Psoas muscle (tissue), 8 donors: ENCODE results near the gene CCDC7. TPM values are rescaled to one million over a fixed set of nuclear protein-coding genes. Genes with fewer than 3 reads are reported as not detected.
"Not testable (repeated sequence)": the region's sequence is repeated elsewhere in the genome, so short reads cannot be mapped to it uniquely, and the experiment has no call there.

ENCODE experiments used
- ATAC-seq, 4 donors: fragments of 200-7000 bp; cut with Tn5 transposase; one replicate each; pipeline ENCODE4 v1.9.1; 2020; ENCODE audit warnings: moderate library complexity in 3 of 4, mild to moderate bottlenecking in 2 of 4
- DNase-seq, 2 donors: peaks; one replicate each; pipeline ENCODE4 v3.0.0-alpha.2; 2020
- H3K27ac ChIP-seq: fragments of 200-600 bp; one replicate; pipeline ENCODE4 v1.8.0; 2022
- H3K27me3 ChIP-seq, 3 donors: fragments of 200-600 bp in 1 of 3; one replicate each; pipeline versions ENCODE4 v1.6.1 to v1.8.0; 2013 to 2022; ENCODE audit warnings: low read length in 2 of 3, mild to moderate bottlenecking in 2 of 3, moderate library complexity in 1 of 3; ENCODE audit not compliant: insufficient read depth in 3 of 3
- H3K36me3 ChIP-seq, 2 donors: fragments of 200-600 bp in 1 of 2; one replicate each; pipeline versions ENCODE4 v1.6.1 to v1.8.0; 2013 to 2022; ENCODE audit warnings: low read depth in 1 of 2, mild to moderate bottlenecking in 1 of 2, moderate library complexity in 1 of 2; ENCODE audit not compliant: insufficient read depth in 1 of 2
- H3K4me1 ChIP-seq: fragments of 200-600 bp; one replicate; pipeline ENCODE4 v1.8.0; 2022
- H3K4me3 ChIP-seq: fragments of 200-600 bp; one replicate; pipeline ENCODE4 v1.8.0; 2022; ENCODE audit warnings: mild to moderate bottlenecking
- H3K9me3 ChIP-seq: fragments of 200-600 bp; one replicate; pipeline ENCODE4 v1.8.0; 2022
- WGBS, 3 donors: extraction: QIAGEN DNeasy Blood & Tissue Kit; methylation state at CpG; one replicate each; pipeline versions ENCODE4 v1.1.6 to v1.1.7; 2013; 5-methylcytosine and 5-hydroxymethylcytosine counted together
- intact Hi-C, 2 donors: fragments of 100-400 bp; cut with DNase I; formaldehyde crosslinking; loops; one replicate each; pipeline versions ENCODE4 v1.11.0 to v1.14.2; 2022
- polyA plus RNA-seq, 3 donors: library from polyadenylated mRNA; stranded (reverse); fragments of 200-250 nt; gene quantifications; one replicate each; pipeline ENCODE4 v1.2.3, GENCODE V29; 2013
- total RNA-seq, 4 donors: library from RNA; stranded (reverse); fragmentation: NEBNext Ultra II Directional in 2 of 4; extraction: Animal tissue kit (Norgen Biotek cat#: 25700) in 2 of 4; gene quantifications; one replicate each; pipeline versions ENCODE4 v1.2.1 to v1.2.4, GENCODE V29; 2021 to 2023
- TF ChIP-seq, protein P1 (sequence below): fragments of 200-600 bp; IDR thresholded peaks from one replicate; pipeline ENCODE4 v1.8.0; 2022; ENCODE audit warnings: antibody characterized with exemption
- donor health status: healthy with polysubstance abuse.
- donor health status: DM: no; HTN: no; CAD: no; lungs with moderate emphysema.
- donor health status: Bipolar disorder and iron deficiency.
- donor health status: healthy.
- donor health status: DM: yes; HTN: yes; CAD: no.
- donor health status: DM: no; HTN: no; CAD: no.
- donor health status: DM: no; HTN: no; CAD: no.
- donor health status: DM: yes; HTN: yes; CAD: no.

Gene CCDC7
- total and polyA plus RNA-seq, 7 donors: 0.85 to 20.4 (median 13.5) TPM

DNA sequence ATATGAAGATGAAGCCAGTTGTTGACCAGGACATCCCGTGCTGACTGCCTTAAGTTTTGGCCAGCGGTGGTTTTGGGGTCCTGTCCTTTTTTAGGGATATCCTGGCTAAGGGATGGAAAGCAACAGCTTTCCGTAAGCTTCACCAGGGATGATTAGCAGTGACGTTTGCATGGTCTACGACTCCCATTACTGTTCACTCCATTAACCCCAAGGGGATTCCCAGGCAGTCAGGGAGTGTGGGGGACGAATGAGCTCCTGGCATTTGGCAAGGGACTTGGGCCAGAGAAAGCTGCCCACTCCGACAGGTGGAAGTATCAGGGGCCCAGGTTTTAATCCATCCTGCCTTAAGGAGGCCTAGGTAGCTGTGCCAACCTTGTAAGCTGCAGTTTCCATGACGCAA, 445.3 kb downstream of the CCDC7 start:
- H3K4me3 ChIP-seq: no peak overlapping the region
- H3K4me1 ChIP-seq: no peaks in the 10 kb centered on the region
- intact Hi-C loops: no loop called here
- whole genome bisulfite sequencing, 3 donors: 49 to 51% (median 50%) methylated on average over 8 of the region's 8 CpGs
- TF ChIP-seq, protein P1, sequence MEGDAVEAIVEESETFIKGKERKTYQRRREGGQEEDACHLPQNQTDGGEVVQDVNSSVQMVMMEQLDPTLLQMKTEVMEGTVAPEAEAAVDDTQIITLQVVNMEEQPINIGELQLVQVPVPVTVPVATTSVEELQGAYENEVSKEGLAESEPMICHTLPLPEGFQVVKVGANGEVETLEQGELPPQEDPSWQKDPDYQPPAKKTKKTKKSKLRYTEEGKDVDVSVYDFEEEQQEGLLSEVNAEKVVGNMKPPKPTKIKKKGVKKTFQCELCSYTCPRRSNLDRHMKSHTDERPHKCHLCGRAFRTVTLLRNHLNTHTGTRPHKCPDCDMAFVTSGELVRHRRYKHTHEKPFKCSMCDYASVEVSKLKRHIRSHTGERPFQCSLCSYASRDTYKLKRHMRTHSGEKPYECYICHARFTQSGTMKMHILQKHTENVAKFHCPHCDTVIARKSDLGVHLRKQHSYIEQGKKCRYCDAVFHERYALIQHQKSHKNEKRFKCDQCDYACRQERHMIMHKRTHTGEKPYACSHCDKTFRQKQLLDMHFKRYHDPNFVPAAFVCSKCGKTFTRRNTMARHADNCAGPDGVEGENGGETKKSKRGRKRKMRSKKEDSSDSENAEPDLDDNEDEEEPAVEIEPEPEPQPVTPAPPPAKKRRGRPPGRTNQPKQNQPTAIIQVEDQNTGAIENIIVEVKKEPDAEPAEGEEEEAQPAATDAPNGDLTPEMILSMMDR: no peak
- H3K9me3 ChIP-seq: no peaks in the 10 kb centered on the region
- H3K27ac ChIP-seq: no peak overlapping the region
- no peaks in the 10 kb centered on the region for H3K27me3 ChIP-seq
- ATAC-seq (peak in 3 of 4 donors; percentile 29 to 41 (median 38)), DNase-seq (no peak)
- peaks cover 2 to 12% of the 10 kb centered on the region in 2 donors for H3K36me3 ChIP-seq

DNA sequence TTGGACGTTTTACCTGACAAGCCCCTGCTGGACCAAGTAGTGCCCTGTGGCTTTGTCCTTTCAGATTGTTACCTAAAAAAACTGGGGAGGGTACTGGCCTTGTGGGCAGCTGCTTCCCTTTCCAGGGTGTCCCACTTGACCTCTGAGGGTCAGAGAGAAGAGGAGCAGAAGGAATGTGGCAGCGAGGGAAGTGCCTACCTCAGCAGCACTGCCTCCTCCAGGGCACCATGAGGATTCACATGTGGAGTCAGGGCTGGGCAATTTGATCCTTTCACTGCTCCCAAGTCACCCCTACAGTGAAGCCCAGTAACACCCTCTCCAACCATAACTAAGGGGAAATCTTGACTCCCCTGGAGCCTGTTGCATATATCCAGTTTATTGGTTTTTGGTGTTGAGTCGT, 447.5 kb downstream of the CCDC7 start:
- Histone ChIP-seq H3K36me3 (peaks cover 16 to 33% of the 10 kb centered on the region in 2 donors), H3K4me1 (no peaks in the 10 kb centered on the region), H3K9me3 (no peaks in the 10 kb centered on the region), H3K4me3 (no peak overlapping the region), H3K27me3 (no peaks in the 10 kb centered on the region), H3K27ac (no peak overlapping the region)
- ATAC-seq (peak; percentile 23 to 55 (median 45)), DNase-seq (no peak)
- intact Hi-C loops: no loop called here
- TF ChIP-seq, protein P1: no peak
- WGBS, 3 donors: 51 to 67% (median 67%) methylated on average over 3 of the region's 3 CpGs

- WGBS, 3 donors: 89 to 90% (median 89%) methylated on average over 2 of the region's 2 CpGs
- no peak for DNase-seq
Measured at GRCh38 chr10:32893916-32894664, 448.1 kb downstream of the CCDC7 start.

GRCh38 chr10:32895200-32895968, 449.4 kb downstream of the CCDC7 start:
- intact Hi-C loops, H3K9me3 ChIP-seq, DNase-seq, H3K4me3 ChIP-seq, H3K4me1 ChIP-seq, ATAC-seq, H3K27ac ChIP-seq, H3K27me3 ChIP-seq: not testable (repeated sequence)
- H3K36me3 ChIP-seq: peaks cover 19 to 47% of the 10 kb centered on the region in 2 donors
- WGBS, 3 donors: 91 to 95% (median 92%) methylated on average over 7 of the region's 7 CpGs

More at GRCh38 chr10:32893916-32894664, 448.1 kb downstream of the CCDC7 start:
- H3K27ac ChIP-seq: no peak overlapping the region
- intact Hi-C loops: no loop called here
- no peaks in the 10 kb centered on the region for H3K4me1 ChIP-seq
- no peak overlapping the region for H3K4me3 ChIP-seq
- H3K27me3 ChIP-seq: no peaks in the 10 kb centered on the region
- no peaks in the 10 kb centered on the region for H3K9me3 ChIP-seq
- TF ChIP-seq, protein P1: no peak
- peaks cover 19 to 40% of the 10 kb centered on the region in 2 donors for H3K36me3 ChIP-seq
- ATAC-seq: no peak

GRCh38 chr10:32901815-32902214, 455.9 kb downstream of the CCDC7 start:
- Histone ChIP-seq H3K27ac (no peak overlapping the region), H3K27me3 (no peaks in the 10 kb centered on the region), H3K4me1 (no peaks in the 10 kb centered on the region), H3K9me3 (no peaks in the 10 kb centered on the region), H3K36me3 (peaks cover 15 to 83% of the 10 kb centered on the region in 2 donors), H3K4me3 (no peak overlapping the region)
- WGBS, 3 donors: 89 to 94% (median 91%) methylated on average over 9 of the region's 9 CpGs
- DNase-seq (no peak), ATAC-seq (no peak)
- intact Hi-C loops: no loop called here
- TF ChIP-seq, protein P1: no peak
